ENCODE results near the gene CD163L1. TPM values are rescaled to one million over a fixed set of nuclear protein-coding genes. Genes with fewer than 3 reads are reported as not detected.

Gene CD163L1
- total and polyA plus RNA-seq, 2 of the 8 experiments (the other 6 are each of a cell fraction or from before 2014, with no cell fraction given): 0.11 to 0.22 TPM

- no peak for TF ChIP-seq SIN3A (conservative IDR thresholded peaks at IDR 0.05 in 1 of 2, IDR thresholded peaks at IDR 0.05 in 1 of 2; ENCODE audit: low read depth in 1 of 2, low read length in 2 of 2)
- TF ChIP-seq TEAD4 (IDR thresholded peaks at IDR 0.05; ENCODE audit: low read depth, low read length): no peak
- no peak for TF ChIP-seq CHD1 (IDR thresholded peaks at IDR 0.05; ENCODE audit: low read depth, low read length)
- no peak for TF ChIP-seq RFX5 (IDR thresholded peaks at IDR 0.05; ENCODE audit: borderline replicate concordance, low read depth, low read length)
- TF ChIP-seq CTBP2 (IDR thresholded peaks at IDR 0.05; ENCODE audit: borderline replicate concordance, insufficient read depth, insufficient read length, low read length): no peak
Measured at GRCh38 chr12:7322599-7322998, 121.4 kb downstream of the CD163L1 start (continued).
